IMR-90 (cell line): ENCODE data around the gene ZNF175. TPM values are rescaled to one million over a fixed set of nuclear protein-coding genes. Genes with fewer than 3 reads are reported as not detected.

Experiments
- ATAC-seq: fragments of 200-7000 bp; cut with Tn5 transposase; 2 replicates; pipeline ENCODE4 v1.9.1; 2020; ENCODE audit warnings: low read depth, mild to moderate bottlenecking, moderate library complexity
- BruUV-seq: library from RNA; stranded (reverse); fragments of 400-500 nt; replicated peaks from 2 replicates; lab custom pipeline; 2021; lab: Mats Ljungman, UMichigan
- CTCF ChIA-PET: fragments of 300-600 bp; formaldehyde crosslinking; extraction: SDS; loops from one replicate; lab custom pipeline; 2021; ENCODE audit warnings: antibody characterized with exemption; lab: Yijun Ruan, JAX
- POLR2A ChIA-PET: fragments of 300-600 bp; sonication (Branson Sonifier 250); formaldehyde crosslinking; loops from one replicate; lab custom pipeline; 2022; ENCODE audit warnings: antibody characterized with exemption; ENCODE audit not compliant: unreplicated experiment; lab: Charles Lee
- DNase-seq: peaks from one replicate; pipeline ENCODE4 v3.0.0; 2013
- H2AFZ ChIP-seq: replicated peaks from 2 replicates; pipeline ENCODE3; 2013; ENCODE audit warnings: low read length, mild to moderate bottlenecking; ENCODE audit not compliant: poor library complexity
- H2AK5ac ChIP-seq: 2 replicates; pipeline ENCODE4 v1.6.1; 2013; ENCODE audit warnings: low read depth, low read length, inconsistent platforms
- H2AK9ac ChIP-seq: replicated peaks from 2 replicates; pipeline ENCODE3; 2013; ENCODE audit warnings: mild to moderate bottlenecking, low read depth, low read length, moderate library complexity; ENCODE audit not compliant: poor library complexity
- H2BK120ac ChIP-seq: 2 replicates; pipeline ENCODE4 v1.6.1; 2013; ENCODE audit warnings: low read depth, low read length, inconsistent platforms
- H2BK15ac ChIP-seq: 3 replicates; pipeline ENCODE4 v1.6.1; 2013; ENCODE audit warnings: low read depth, low read length, inconsistent platforms
- H2BK20ac ChIP-seq: 2 replicates; pipeline ENCODE4 v1.6.1; 2013; ENCODE audit warnings: low read depth, mild to moderate bottlenecking, inconsistent platforms, low read length, moderate library complexity
- H2BK5ac ChIP-seq: 2 replicates; pipeline ENCODE4 v1.6.1; 2013; ENCODE audit warnings: mild to moderate bottlenecking, low read depth, low read length, inconsistent platforms; ENCODE audit not compliant: poor library complexity, severe bottlenecking
- H3K14ac ChIP-seq: replicated peaks from 2 replicates; pipeline ENCODE4 v1.6.1; 2013; ENCODE audit warnings: low read depth, low read length, inconsistent platforms
- H3K18ac ChIP-seq: 2 replicates; pipeline ENCODE4 v1.6.1; 2013; ENCODE audit warnings: low read depth, low read length, control low read depth
- H3K23ac ChIP-seq: 2 replicates; pipeline ENCODE4 v1.6.1; 2013; ENCODE audit warnings: low read depth, low read length, inconsistent platforms
- H3K27ac ChIP-seq: 2 replicates; pipeline ENCODE4 v1.5.1; 2013; ENCODE audit warnings: mild to moderate bottlenecking, control low read depth, low read length; ENCODE audit not compliant: insufficient read depth
- H3K27me3 ChIP-seq: 2 replicates; pipeline ENCODE4 v1.6.1; 2013; ENCODE audit warnings: low read length; ENCODE audit not compliant: control insufficient read depth, insufficient read depth
- H3K36me3 ChIP-seq: 2 replicates; pipeline ENCODE4 v1.6.1; 2013; ENCODE audit warnings: low read length, mixed read lengths; ENCODE audit not compliant: control insufficient read depth, insufficient read depth
- H3K4ac ChIP-seq: 2 replicates; pipeline ENCODE4 v1.6.1; 2013; ENCODE audit warnings: low read depth, low read length, inconsistent platforms
- H3K4me1 ChIP-seq: 2 replicates; pipeline ENCODE4 v1.6.1; 2013; ENCODE audit warnings: low read length, mixed read lengths; ENCODE audit not compliant: control insufficient read depth, insufficient read depth
- H3K4me2 ChIP-seq: 2 replicates; pipeline ENCODE4 v1.6.1; 2013; ENCODE audit warnings: low read depth, mild to moderate bottlenecking, control low read depth, low read length, moderate library complexity
- H3K4me3 ChIP-seq: 2 replicates; pipeline ENCODE4 v1.5.1; 2013; ENCODE audit warnings: low read depth, mild to moderate bottlenecking, control low read depth, low read length, moderate library complexity; ENCODE audit not compliant: insufficient read depth
- H3K56ac ChIP-seq: 2 replicates; pipeline ENCODE4 v1.6.1; 2013; ENCODE audit warnings: low read length, inconsistent platforms; ENCODE audit not compliant: insufficient read depth; ENCODE audit errors: extremely low read depth
- H3K79me1 ChIP-seq, 2 experiments: 2 replicates each; pipeline ENCODE4 v1.6.1; 2013; ENCODE audit warnings: low read length in 2 of 2, inconsistent platforms in 1 of 2, low read depth in 1 of 2
- H3K9ac ChIP-seq: 2 replicates; pipeline ENCODE4 v1.6.1; 2013; ENCODE audit warnings: low read depth, low read length, control low read depth
- H3K9me1 ChIP-seq: 2 replicates; pipeline ENCODE4 v1.6.1; 2013; ENCODE audit warnings: low read length, inconsistent platforms; ENCODE audit not compliant: insufficient read depth
- H3K9me3 ChIP-seq: 2 replicates; pipeline ENCODE4 v1.6.1; 2013; ENCODE audit warnings: low read length; ENCODE audit not compliant: control insufficient read depth, insufficient read depth
- H4K20me1 ChIP-seq: 2 replicates; pipeline ENCODE4 v1.6.1; 2013; ENCODE audit warnings: low read length, inconsistent platforms; ENCODE audit not compliant: insufficient read depth
- H4K5ac ChIP-seq: 2 replicates; pipeline ENCODE4 v1.6.1; 2013; ENCODE audit warnings: mild to moderate bottlenecking, low read depth, low read length, control low read depth
- H4K8ac ChIP-seq, 2 experiments: 2 replicates each; pipeline ENCODE4 v1.6.1; 2013; ENCODE audit warnings: low read depth in 2 of 2, low read length in 2 of 2, control low read depth in 1 of 2, inconsistent platforms in 1 of 2
- H4K91ac ChIP-seq: 2 replicates; pipeline ENCODE4 v1.6.1; 2013; ENCODE audit warnings: low read depth, low read length, inconsistent platforms; ENCODE audit not compliant: insufficient read depth
- CEBPB ChIP-seq: IDR thresholded peaks from 2 replicates; pipeline ENCODE4 v1.6.1; 2012; ENCODE audit warnings: low read depth, low read length, improper control_type of control experiment
- FOS ChIP-seq: fragments of 150-350 bp; IDR thresholded peaks from 2 replicates; pipeline ENCODE4 v1.6.1; 2016; ENCODE audit warnings: low read depth, low read length
- MAZ ChIP-seq: IDR thresholded peaks from 2 replicates; pipeline ENCODE4 v1.6.1; 2012; ENCODE audit warnings: low read depth, mild to moderate bottlenecking, low read length, improper control_type of control experiment, moderate library complexity, borderline replicate concordance
- POLR2A ChIP-seq: IDR thresholded peaks from 2 replicates; pipeline ENCODE4 v1.6.1; 2012; ENCODE audit warnings: mild to moderate bottlenecking, low read depth, low read length
- RAD21 ChIP-seq: IDR thresholded peaks from 2 replicates; pipeline ENCODE4 v1.6.1; 2012; ENCODE audit warnings: low read length, improper control_type of control experiment
- RCOR1 ChIP-seq: IDR thresholded peaks from 2 replicates; pipeline ENCODE4 v1.6.1; 2012; ENCODE audit warnings: mild to moderate bottlenecking, low read length, improper control_type of control experiment; ENCODE audit not compliant: insufficient replicate concordance
- RFX5 ChIP-seq: IDR thresholded peaks from 2 replicates; pipeline ENCODE4 v1.8.0; 2012; ENCODE audit warnings: low read depth, mild to moderate bottlenecking, low read length, moderate library complexity
- SMC3 ChIP-seq: fragments of 150-350 bp; IDR thresholded peaks from 2 replicates; pipeline ENCODE4 v1.6.1; 2016; ENCODE audit warnings: low read depth, mild to moderate bottlenecking, antibody characterized with exemption, low read length, moderate library complexity
- USF2 ChIP-seq: fragments of 150-350 bp; IDR thresholded peaks from 2 replicates; pipeline ENCODE4 v1.6.1; 2017; ENCODE audit warnings: mild to moderate bottlenecking, antibody characterized with exemption, low read length, low read depth
- WGBS, 2 experiments: methylation state at CpG; one replicate each; pipeline versions ENCODE4 v1.1.5 to v1.1.7; 2013; ENCODE audit warnings: missing lambda C conversion rate in 2 of 2; ENCODE audit not compliant: insufficient read length in 1 of 2; ENCODE audit errors: extremely low coverage in 2 of 2; 5-methylcytosine and 5-hydroxymethylcytosine counted together
- dilution Hi-C: fragments of 300-500 bp; cut with HindIII; formaldehyde crosslinking; loops from one replicate; pipeline ENCODE4 v1.14.3; 2018; ENCODE audit warnings: low sequenced_read_pairs; ENCODE audit not compliant: unreplicated experiment
- in situ Hi-C: fragments of 300-500 bp; cut with MboI; formaldehyde crosslinking; loops from 3 replicates; pipeline ENCODE4 v1.14.3; 2019; ENCODE audit warnings: low sequenced_read_pairs, inconsistent platforms, mixed read lengths
- intact Hi-C: fragments of 100-400 bp; cut with micrococcal nuclease; formaldehyde crosslinking; loops from 2 replicates; pipeline ENCODE4 v1.10.0; 2022
- polyA plus RNA-seq, 3 experiments: library from polyadenylated mRNA; depleted of rRNA; stranded (reverse); fragments of >200 nt; gene quantifications; 2 replicates each; pipeline ENCODE4 v1.2.3, GENCODE V29; 2012; ENCODE audit warnings: low replicate concordance in 1 of 3
- total RNA-seq: library from RNA; depleted of rRNA; stranded (reverse); fragments of >200 nt; gene quantifications from 2 replicates; pipeline ENCODE4 v1.2.3, GENCODE V29; 2012

The ZNF175 gene
- total and polyA plus RNA-seq, 2 of the 4 experiments (the other 2 are of a cell fraction) = 3.6 to 8.4 TPM

DNA sequence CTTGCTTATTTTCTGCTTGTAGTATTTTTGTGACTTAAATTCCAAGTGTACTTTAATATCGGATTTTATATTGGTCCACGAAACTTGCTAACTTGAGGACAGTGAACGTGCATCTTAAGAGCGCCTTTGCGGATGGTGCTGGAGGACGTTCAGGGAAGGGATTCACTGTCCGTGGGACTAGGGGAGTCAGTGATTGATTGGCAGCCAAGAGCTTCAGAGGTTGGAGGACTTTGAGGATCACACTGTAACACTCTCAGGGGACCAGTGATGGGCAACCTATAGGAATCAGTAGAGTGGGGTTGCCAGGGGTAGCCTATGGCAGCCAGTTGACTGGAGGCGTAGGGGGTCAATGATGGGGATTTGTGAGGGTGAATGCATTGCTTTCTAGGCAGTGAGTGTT is 516 bp downstream of the ZNF175 start:
- Histone ChIP-seq H2BK5ac (peak overlapping the region; percentile 56), H3K23ac (peak overlapping the region; percentile 70), H2BK15ac (no peak overlapping the region; the same call in 2 of the 3 replicates), H2BK120ac (peak overlapping the region; percentile 7; the same call in 1 of the 2 replicates), H3K36me3 (peaks cover 8% of the 10 kb centered on the region; the same call in 1 of the 2 replicates), H3K14ac (peak overlapping the region; percentile 56), H2BK20ac (no peak overlapping the region), H3K4me3 (peak overlapping the region; percentile 74), H3K56ac (peak overlapping the region; percentile 55; the same call in 1 of the 2 replicates), H3K18ac (no peak overlapping the region), H4K5ac (peak overlapping the region; percentile 19; the same call in 1 of the 2 replicates), H4K91ac (peak overlapping the region; percentile 14; the same call in 1 of the 2 replicates), H4K20me1 (peaks cover 7% of the 10 kb centered on the region), H3K27ac (peak overlapping the region; percentile 28; the same call in 1 of the 2 replicates), H3K4ac (peak overlapping the region; percentile 65), H3K4me1 (peaks cover 12% of the 10 kb centered on the region), H3K9me3 (no peaks in the 10 kb centered on the region), H3K9ac (peak overlapping the region; percentile 85), H3K9me1 (peaks cover 7% of the 10 kb centered on the region; the same call in 1 of the 2 replicates), H4K8ac (peak overlapping the region; percentile 23 to 78; a peak in 3 of 4 replicates), H3K27me3 (no peaks in the 10 kb centered on the region), H2AK5ac (peak overlapping the region; percentile 97), H3K79me1 (peaks cover 3 to 27% of the 10 kb centered on the region in 2 experiments; a peak in 2 of 4 replicates), H3K4me2 (peak overlapping the region; percentile 97), H2AK9ac (peak overlapping the region; percentile 94), H2AFZ (peak overlapping the region; percentile 81)
- WGBS, 2 experiments = 0% methylated on average over 6 of the region's 8 CpGs; no CpG with 5 or more reads in 1 of the 2 experiments
- intact Hi-C loops (loop anchor here (1.0 kb wide), 1 partner anchor 23 kb away; no protein-coding TSS in a partner anchor), in situ Hi-C loops (no loop called here), dilution Hi-C loops (no loop called here)
- BruUV-seq = no TSS peak
- DNase-seq (peak; percentile 12), ATAC-seq (peak; percentile 16)
- ChIA-PET CTCF (no interaction called here), POLR2A (no interaction called here)
- no peak for TF ChIP-seq CEBPB
- no peak for TF ChIP-seq RFX5
- TF ChIP-seq SMC3 = no peak
- no peak for TF ChIP-seq RCOR1
- TF ChIP-seq POLR2A = no peak
- TF ChIP-seq RAD21 = no peak
- TF ChIP-seq USF2 = no peak
- TF ChIP-seq MAZ = no peak
- TF ChIP-seq FOS = no peak
